Calu3 (cell line): Measurements from ENCODE around the gene FAM78B. TPM values are rescaled to one million over a fixed set of nuclear protein-coding genes. Genes with fewer than 3 reads are reported as not detected.

Source experiments
- BruUV-seq: library from RNA; stranded (reverse); fragments of 400-500 nt; replicated peaks from 2 replicates; lab custom pipeline; 2021; lab: Mats Ljungman, UMichigan
- CTCF ChIA-PET: fragments of 300-600 bp; sonication (Branson Sonifier 250); formaldehyde crosslinking; loops from one replicate; lab custom pipeline; 2022; ENCODE audit warnings: antibody characterized with exemption; lab: Charles Lee
- DNase-seq: peaks from one replicate; pipeline ENCODE4 v3.0.0; 2022
- H3K27ac Mint-ChIP-seq: one replicate; pipeline ENCODE4 v1.8.0; 2022; ENCODE audit warnings: mixed read lengths; ENCODE audit not compliant: unreplicated experiment
- H3K27me3 Mint-ChIP-seq: one replicate; pipeline ENCODE4 v1.8.0; 2022; ENCODE audit warnings: mixed read lengths; ENCODE audit not compliant: unreplicated experiment
- H3K36me3 Mint-ChIP-seq: one replicate; pipeline ENCODE4 v1.8.0; 2022; ENCODE audit warnings: mild to moderate bottlenecking, moderate library complexity, mixed read lengths; ENCODE audit not compliant: insufficient read depth, unreplicated experiment
- H3K4me1 Mint-ChIP-seq: one replicate; pipeline ENCODE4 v1.8.0; 2022; ENCODE audit warnings: mild to moderate bottlenecking, low read depth, mixed read lengths; ENCODE audit not compliant: unreplicated experiment
- H3K4me3 Mint-ChIP-seq: one replicate; pipeline ENCODE4 v1.8.0; 2022; ENCODE audit warnings: mild to moderate bottlenecking, low read depth, moderate library complexity, mixed read lengths; ENCODE audit not compliant: unreplicated experiment
- H3K9me3 Mint-ChIP-seq: one replicate; pipeline ENCODE4 v1.8.0; 2022; ENCODE audit warnings: low read depth, mixed read lengths; ENCODE audit not compliant: unreplicated experiment
- CTCF ChIP-seq: fragments of 200-600 bp; IDR thresholded peaks from one replicate; pipeline ENCODE4 v1.8.0; 2022; ENCODE audit warnings: antibody characterized with exemption; ENCODE audit not compliant: unreplicated experiment
- intact Hi-C: fragments of 100-400 bp; cut with micrococcal nuclease; formaldehyde crosslinking; loops from one replicate; pipeline ENCODE4 v1.10.0; 2022; ENCODE audit not compliant: unreplicated experiment
- total RNA-seq: library from RNA; stranded (reverse); gene quantifications from 2 replicates; pipeline ENCODE4 v1.2.3, GENCODE V29; 2022

Gene FAM78B
- total RNA-seq, 1 experiment from 2014 or later: 4.9 TPM

- DNase-seq: no peak
- Mint-ChIP-seq H3K36me3 (no peaks in the 10 kb centered on the region), H3K27ac (no peak overlapping the region), H3K9me3 (no peaks in the 10 kb centered on the region), H3K4me1 (no peaks in the 10 kb centered on the region), H3K4me3 (no peak overlapping the region), H3K27me3 (peaks cover 16% of the 10 kb centered on the region)
- no peak for TF ChIP-seq CTCF
- CTCF ChIA-PET: no interaction called here
- BruUV-seq: no TSS peak
- intact Hi-C loops: no loop called here
Measured at GRCh38 chr1:166086113-166086883, 80.5 kb downstream of the FAM78B start.

GRCh38 chr1:166084613-166085012 lies 82.2 kb downstream of the FAM78B start:
- no peak for TF ChIP-seq CTCF
- Mint-ChIP-seq H3K27ac (no peak overlapping the region), H3K9me3 (no peaks in the 10 kb centered on the region), H3K27me3 (peaks cover under 1% of the 10 kb centered on the region), H3K4me3 (no peak overlapping the region), H3K4me1 (no peaks in the 10 kb centered on the region), H3K36me3 (no peaks in the 10 kb centered on the region)
- CTCF ChIA-PET: no interaction called here
- BruUV-seq: no TSS peak
- no peak for DNase-seq
- intact Hi-C loops: no loop called here

- intact Hi-C loops: no loop called here
- BruUV-seq: no TSS peak
- Mint-ChIP-seq H3K9me3 (no peaks in the 10 kb centered on the region), H3K36me3 (no peaks in the 10 kb centered on the region), H3K27me3 (no peaks in the 10 kb centered on the region), H3K27ac (no peak overlapping the region), H3K4me3 (no peak overlapping the region), H3K4me1 (no peaks in the 10 kb centered on the region)
- TF ChIP-seq CTCF: no peak
- DNase-seq: no peak
- CTCF ChIA-PET: interaction anchor here (0.7 kb wide), 2 partner anchors 39 to 117 kb away, joined by 3 to 7 read pairs; no protein-coding TSS in a partner anchor
Measured at GRCh38 chr1:166083887-166084286, 82.9 kb downstream of the FAM78B start.

GRCh38 chr1:166082601-166083000 lies 84.2 kb downstream of the FAM78B start:
- no TSS peak for BruUV-seq
- no peaks in the 10 kb centered on the region for H3K4me1 Mint-ChIP-seq
- intact Hi-C loops: no loop called here
- H3K9me3 Mint-ChIP-seq: no peaks in the 10 kb centered on the region
- CTCF ChIA-PET: no interaction called here
- no peaks in the 10 kb centered on the region for H3K36me3 Mint-ChIP-seq
- DNase-seq: no peak
- H3K4me3 Mint-ChIP-seq: no peak overlapping the region
- TF ChIP-seq CTCF: no peak
- H3K27ac Mint-ChIP-seq: no peak overlapping the region
- H3K27me3 Mint-ChIP-seq: no peaks in the 10 kb centered on the region
